ENCODE data around the gene CEBPA.

GRCh38 chr19:33346665-33347064 is 44.3 kb upstream of the CEBPA start:
- TF ChIP-seq CTCF (IDR thresholded peaks at IDR 0.05), result no peak
- TF ChIP-seq POLR2A (IDR thresholded peaks at IDR 0.05), result no peak
- no peak for TF ChIP-seq EP300 (IDR thresholded peaks at IDR 0.05)
- TF ChIP-seq POLR2AphosphoS5 (IDR thresholded peaks at IDR 0.05), result no peak

Data from suprapubic skin (tissue), 4 donors.